GM21526 (cell line): ENCODE results near the gene MCHR1.

Experiments
- ATAC-seq: cut with Tn5 transposase; IDR thresholded peaks from one replicate; pipeline ENCODE4 v1.9.1; 2021; ENCODE audit warnings: moderate library complexity; ENCODE audit not compliant: unreplicated experiment, low FRiP score

MCHR1 gene

DNA sequence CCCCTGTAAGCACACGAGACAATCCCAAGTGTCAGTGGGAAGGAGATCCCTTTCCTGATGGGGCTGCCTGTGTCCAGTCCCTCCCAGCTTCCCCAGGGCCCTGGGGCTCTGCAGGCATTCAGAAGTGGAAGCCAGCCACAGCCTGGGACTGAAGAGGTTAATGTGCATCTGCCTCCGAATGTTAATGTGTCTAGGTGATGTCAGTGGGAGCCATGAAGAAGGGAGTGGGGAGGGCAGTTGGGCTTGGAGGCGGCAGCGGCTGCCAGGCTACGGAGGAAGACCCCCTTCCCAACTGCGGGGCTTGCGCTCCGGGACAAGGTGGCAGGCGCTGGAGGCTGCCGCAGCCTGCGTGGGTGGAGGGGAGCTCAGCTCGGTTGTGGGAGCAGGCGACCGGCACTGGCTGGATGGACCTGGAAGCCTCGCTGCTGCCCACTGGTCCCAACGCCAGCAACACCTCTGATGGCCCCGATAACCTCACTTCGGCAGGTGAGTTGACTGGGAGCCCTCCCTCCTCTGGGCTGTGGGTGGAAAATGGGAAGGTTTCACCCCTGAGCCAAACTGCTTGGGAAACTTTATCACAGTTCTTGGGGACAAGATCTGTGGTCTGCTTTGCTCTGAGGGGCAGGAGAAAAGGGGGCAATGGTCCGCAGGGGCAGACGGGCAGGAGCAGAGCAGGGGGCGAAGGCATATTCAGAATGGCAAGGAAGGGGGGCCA is at the start of gene MCHR1:
TSS of gene MCHR1 (plus strand) at position 236 of the 715 bp plus-strand sequence. CDS start at position 405, 169 bp downstream.
- no peak for ATAC-seq

DNA sequence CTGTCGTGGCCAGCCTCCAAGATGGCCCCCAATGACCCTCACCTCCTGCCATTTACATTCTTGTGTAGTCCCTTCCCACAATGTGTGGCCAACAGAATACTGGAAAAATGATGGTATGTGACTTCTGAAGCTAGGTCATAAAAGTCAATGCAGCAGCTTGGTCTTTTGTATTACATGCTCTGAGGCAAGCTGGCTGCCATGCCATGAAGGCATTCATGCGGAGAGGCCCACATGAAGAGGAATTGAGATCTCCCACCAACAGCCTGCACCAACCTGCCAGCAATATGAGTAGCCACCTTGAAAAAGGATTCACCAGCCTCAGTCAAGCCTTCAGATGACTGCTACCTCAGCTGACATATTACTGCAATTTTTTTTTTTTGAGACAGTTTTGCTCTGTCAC is 47.4 kb upstream of the MCHR1 start:
- no peak for ATAC-seq

GRCh38 chr22:40633036-40633435 is 46.2 kb upstream of the MCHR1 start:
- no peak for ATAC-seq

DNA sequence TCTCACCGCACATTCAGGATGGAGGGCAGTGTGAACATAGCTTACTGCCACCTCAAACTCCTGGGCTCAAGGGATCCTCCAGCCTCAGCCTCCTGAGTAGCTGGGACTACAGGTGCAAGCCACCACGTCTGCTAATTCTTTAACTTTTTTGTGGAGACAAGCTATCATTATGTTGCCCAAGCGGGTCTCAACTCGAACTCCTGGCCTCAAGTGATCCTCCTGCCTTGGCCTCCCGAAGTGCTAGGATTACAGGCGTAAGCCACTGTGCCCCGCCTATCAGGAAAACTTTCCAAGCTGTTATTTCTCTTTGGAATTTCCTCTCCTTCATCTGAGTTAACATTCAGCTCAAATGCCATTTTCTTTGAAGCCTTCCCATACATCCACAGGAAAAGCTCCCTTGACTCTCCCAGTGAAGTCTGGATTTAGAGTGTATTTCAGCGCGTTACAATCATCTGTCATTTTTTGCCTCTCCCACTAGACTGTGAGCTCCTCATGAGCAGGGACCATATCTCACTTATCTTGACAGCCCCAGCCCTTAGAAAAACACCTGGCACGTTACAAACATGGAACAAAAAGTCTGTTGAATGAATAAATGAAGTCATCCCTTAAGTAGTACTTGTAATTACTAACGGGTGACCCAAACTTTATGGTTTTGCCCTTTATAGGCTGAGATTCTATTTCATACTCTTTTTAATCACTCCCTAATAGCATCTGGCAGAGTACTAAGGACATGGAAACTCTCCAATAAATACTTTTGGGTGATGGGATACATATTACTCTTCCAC is 45.0 kb upstream of the MCHR1 start:
- ATAC-seq, result no peak

DNA sequence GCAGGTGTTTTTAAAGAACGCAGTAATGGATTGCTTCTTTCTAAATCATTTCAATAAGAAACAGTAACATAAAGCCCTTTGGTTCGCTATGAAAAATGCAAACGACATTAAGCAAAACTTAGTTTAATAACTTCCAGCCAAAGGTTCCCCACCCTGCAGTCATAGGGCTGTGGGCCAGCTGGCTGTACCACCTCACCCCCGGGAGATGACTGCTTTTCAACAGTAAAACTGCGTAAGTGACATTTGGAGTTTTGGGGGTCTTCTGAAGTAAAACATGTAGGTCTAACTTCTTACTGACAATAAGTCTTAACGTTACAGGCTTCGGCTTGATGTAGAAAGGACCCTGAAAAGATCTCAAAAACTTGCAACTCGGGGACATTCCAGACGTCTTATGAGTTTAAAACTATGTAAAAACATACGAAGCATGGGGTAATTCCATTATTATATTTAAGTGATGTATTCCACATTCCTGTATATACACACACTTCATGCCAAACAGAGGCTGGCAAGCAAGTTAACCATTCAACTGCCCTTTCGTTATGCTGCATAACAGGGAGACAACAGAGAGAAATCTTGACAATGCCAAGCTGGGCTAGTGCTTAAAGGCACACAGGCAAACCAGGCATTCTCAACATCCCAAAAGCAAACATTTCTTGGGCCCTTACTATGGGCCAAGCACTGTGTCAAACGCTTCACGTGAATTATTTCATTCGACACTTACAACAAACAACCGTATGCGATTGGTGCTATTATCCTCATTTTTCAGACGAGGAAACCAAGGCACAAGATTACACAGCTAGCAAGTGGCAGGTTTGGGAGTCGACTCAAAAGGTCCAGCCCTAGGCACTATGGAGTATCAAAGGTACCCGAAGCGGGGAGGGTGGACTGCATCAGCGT is 44.0 kb upstream of the MCHR1 start:
- ATAC-seq, result no peak

- peak; percentile 16 for ATAC-seq
Measured at GRCh38 chr22:40635940-40636379, 43.3 kb upstream of the MCHR1 start.

- ATAC-seq, result peak; percentile 89
Measured at GRCh38 chr22:40636380-40637182, 42.7 kb upstream of the MCHR1 start, which contains the start of gene MRTFA. Gene MRTFA (minus strand): TSS chr22:40636719.

DNA sequence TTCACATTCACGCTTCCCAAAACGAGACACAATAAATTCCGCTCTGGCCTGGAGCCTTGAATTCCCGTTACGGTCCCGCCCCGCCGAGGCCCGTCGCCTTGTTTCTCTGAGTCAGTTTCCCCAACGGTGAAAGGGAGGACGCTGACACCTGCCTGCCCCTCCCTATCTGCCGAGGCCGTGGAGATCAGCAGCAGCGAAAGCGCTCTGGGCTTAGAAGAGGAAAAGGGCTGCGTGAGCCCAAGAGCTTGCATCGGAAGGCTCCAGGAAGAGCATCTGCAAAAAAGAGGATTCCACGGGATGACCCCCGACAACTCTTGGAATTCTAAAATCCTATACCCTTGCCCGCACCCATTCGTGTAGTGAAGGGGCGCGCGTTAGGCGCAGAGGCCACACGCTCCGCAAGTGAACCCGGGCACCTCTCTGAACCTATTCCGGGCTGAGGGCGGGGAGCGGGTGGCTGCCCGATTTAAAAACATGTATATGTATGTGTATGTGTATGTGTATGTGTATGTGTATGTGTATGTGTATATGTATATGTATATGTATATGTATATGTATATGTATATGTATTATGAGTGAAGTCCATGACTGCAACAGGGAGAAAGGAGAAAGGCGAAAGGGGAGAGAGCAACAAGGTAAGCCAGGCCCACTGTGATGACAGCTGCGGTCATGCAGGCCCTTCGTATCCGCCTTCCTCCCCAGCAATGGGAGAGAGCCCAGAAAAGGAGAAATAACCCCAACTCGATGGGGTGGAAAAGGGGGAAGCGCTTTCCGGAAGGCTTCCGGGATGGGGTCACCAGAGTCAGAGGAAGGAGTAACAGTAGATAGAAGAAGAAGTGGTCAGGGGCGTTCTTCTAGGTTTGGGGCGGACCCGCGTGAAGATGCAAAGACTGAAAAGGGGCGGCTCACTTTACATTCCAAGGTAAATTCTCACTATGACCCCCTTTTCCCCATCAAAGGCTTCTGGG is 41.8 kb upstream of the MCHR1 start:
- ATAC-seq, result peak; percentile 3

DNA sequence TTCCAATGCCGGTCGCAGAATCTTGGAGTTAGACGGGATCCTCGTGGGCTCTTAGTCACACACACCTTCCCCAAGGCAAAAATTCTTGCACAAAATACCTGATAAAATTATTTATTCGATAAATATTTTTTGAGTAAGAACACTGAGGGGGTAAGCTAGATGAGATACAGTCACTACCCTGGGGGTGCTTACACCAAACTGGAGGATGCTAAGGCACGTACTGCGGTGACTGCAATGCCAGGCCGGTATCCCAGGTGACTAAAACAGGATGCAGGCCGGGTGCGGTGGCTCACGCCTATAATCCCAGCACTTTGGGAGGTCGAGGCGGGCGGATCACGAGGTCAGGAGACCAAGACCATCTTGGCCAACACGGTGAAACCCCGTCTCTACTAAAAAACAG is 41.0 kb upstream of the MCHR1 start:
- ATAC-seq, result no peak

DNA sequence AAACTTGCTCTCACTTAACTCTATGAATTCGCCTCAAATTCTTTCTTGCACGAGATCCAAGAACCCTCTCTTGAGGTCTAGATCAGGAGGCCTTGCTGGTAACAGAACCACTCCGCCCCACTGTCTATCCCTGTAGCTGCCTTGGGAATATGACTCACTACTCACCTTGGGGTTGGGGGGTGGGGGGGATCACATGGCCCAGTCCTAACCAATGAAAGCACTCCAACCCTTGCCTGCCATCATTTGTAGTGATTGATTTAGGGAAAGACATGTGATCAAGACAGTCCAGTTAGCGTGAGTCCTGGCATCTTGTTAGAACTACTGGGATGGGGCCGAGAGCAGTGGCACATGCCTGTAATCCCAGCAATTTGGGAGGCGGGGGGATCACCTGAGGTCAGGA is 38.0 kb upstream of the MCHR1 start:
- ATAC-seq, result no peak

DNA sequence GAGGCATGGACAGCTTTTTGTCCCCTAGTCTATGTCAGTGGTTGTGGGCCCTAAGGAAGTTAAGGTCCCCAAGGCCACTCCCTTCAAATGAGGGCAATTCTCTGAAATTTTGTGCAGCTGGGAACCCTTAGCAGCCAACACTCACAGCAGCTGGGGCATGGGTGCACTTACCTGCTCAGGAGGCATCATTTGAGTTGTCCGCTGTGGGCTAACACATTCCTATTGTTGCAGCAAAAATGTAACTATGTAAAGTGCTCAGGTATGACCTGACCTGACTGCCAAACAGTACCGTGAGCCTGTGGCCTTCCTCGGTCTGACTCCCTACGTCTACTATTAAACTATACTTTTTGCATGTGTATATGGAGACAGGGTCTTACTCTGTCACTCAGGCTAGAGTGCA is 37.0 kb upstream of the MCHR1 start:
- no peak for ATAC-seq

DNA sequence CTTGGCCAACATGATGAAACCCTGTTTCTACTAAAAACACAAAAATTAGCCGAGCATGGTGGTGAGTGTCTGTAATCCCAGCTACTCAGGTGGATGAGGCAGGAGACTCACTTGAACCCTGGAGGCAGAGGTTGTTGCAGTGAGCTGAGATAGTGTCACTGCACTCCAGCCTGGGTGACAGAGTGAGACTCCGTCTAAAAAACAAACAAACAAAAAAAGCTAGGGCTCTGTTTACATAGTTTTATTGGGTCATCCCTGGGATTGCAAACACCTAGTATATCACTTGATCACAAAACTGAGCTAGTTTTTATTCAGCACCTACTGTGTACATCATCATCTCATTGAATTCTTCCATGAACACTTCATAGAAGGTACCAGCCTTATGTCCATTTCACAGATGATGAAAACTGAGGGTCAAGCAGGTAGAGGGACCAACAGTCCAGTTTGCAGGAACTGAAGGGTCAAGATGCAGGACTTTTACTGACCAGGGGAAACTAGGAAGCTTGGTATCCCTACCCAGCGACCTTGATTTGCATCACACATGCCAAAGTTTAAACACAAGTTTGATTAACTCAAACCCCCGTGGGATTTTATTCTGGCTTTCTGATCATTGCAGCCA is 33.6 kb upstream of the MCHR1 start:
- ATAC-seq, result no peak

DNA sequence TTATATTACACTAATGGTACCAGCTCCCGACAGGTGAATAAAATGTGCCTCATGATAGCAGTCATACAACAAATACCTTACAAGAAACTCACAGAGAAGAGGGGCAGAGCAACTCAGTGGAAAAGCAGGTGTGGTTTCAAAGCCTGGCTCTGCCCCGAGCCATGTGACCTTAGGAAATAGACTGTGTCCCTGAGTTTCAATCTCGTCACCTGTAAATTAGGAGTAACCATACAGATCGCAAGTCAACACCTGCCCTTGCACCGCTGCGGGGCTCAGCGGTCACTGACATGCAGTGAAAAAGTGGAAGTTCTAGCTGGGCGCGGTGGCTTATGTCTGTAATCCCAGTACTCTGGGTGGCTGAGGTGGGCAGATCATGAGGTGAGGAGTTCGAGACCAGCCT is 30.9 kb upstream of the MCHR1 start:
- ATAC-seq, result no peak

DNA sequence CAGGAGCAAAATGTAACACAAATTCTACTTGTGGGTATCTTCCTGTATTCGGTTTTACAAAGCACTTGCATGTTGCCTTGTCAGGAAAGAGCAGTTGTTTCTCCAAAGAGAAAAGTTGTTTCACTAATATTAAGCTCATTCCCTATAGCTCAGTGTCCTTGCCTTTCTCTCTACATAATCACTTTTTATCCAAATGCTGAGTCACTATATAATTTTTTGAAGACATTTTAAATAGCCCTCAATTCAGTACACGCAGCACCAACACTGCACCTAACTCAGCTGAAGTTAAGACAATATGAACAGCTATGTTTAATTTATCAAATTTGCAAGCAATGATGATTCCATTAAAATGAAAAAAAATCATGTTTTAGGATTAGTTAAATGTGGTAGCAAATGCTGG is 28.2 kb upstream of the MCHR1 start:
- no peak for ATAC-seq

DNA sequence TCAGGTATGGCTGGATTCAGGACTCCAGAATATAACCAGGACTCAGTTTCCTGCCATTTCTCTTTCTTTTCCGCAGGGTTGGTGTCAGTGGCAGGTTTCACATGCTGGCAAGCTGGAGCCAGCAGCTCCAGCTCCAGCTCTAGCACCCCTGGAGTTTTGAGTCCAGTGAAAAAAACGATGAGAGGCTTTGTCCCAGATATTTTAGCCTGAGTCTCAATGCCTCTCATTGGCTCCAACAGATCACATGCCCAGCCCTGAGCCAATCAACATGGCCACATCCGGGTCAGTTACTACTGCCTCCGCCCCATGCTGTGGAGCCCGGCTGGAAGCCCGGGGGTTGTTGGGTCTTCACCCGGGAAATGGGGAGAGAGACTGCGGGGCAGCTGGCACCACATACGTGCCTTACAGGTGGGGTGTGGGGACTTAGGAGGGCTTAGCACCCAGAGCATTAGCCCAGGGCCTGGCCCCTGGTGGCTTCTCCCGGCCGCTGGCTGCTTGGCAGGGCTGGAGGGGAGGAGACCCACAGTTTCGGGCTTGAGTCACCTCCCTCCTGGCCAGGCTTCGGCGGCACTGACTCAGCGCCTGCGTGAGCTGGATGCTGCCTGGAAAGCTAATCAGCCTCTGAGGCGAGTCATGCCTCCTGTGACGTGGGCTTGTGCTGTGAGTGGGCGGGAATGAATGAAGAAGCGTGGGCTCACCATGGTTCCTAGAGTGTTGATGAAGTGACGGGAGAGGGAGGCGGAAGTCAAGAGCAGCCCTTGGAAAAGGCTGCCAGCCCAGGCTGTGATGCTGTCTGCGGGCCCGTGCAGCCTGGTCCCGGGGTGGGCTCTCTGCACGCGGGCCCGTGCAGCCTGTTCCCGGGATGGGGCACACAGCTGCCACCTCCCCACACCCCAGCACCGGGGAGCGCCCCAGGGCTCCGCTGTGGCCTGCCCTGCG is 27.5 kb upstream of the MCHR1 start:
- no peak for ATAC-seq

DNA sequence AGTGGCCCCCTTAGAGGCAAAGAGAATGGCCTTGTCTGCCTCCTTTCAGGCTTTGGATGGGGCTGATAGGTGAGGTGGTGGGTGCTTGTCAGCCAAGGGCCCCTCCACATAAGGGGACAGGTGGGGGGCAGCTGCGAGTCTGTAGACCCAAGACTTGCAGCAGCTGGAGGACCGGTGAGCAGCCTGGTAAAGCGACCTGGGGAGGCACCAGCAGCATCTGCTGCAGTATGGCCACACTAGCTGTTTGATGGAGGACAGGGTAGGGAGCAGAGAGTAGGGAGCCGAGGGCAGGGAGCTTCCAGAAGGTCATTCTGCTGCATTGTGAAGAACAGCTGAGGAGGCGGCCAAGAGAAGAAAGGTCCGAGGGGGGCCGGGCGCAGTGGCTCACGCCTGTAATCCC is 25.9 kb upstream of the MCHR1 start:
- ATAC-seq, result no peak

DNA sequence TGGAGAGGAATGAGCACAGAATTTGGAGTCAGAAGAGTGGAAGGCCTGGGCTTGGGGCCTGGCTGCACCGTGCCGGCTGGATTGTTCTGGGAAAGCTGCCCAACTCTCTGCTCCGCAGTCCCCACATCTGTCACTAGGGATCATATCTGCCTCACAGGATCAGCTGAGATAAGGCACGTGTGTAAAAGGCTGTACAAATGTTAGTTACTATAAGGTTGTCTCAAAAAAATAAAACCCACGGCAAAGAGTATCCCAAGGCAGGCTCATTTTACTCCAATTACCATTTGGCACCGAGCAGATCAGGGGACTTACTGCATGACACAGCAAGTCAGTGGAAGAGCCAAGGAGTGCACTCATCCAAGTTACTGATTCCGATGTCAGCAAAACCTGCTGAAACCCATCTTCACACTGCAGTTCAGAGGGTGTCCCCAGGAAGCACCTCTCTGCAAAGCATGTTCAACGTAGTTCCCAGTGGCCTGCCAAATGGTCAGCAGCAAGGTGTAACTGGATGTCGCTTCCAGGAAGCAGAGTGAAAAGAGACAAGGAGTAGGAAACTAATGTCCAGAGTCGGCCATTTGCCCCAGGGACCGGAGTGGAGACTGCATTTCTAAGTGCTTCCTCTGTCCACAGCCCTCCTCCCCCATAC is 24.6 kb upstream of the MCHR1 start:
- no peak for ATAC-seq
